Neural cell (in vitro differentiated cells): ENCODE results near the gene RPE65. TPM values are rescaled to one million over a fixed set of nuclear protein-coding genes. Genes with fewer than 3 reads are reported as not detected.

Experiments used
- H2AFZ ChIP-seq: fragments of 200-600, 300-800 bp; sonication (generic), shearing (Covaris generic); 2 replicates; pipeline ENCODE4 v1.6.0; 2014; ENCODE audit warnings: low read depth, mild to moderate bottlenecking, antibody characterized with exemption, low read length, moderate library complexity
- H3F3A ChIP-seq: fragments of 200-600 bp; shearing (Covaris generic); 2 replicates; pipeline ENCODE4 v1.6.1; 2016; ENCODE audit warnings: mild to moderate bottlenecking, moderate library complexity, mixed read lengths, antibody characterized with exemption, low read length; ENCODE audit not compliant: insufficient read depth, poor library complexity, severe bottlenecking
- H3K27ac ChIP-seq: fragments of 200-600, 300-800 bp; sonication (generic), shearing (Covaris generic); 2 replicates; pipeline ENCODE4 v1.5.1; 2014; ENCODE audit warnings: mild to moderate bottlenecking, low read length, moderate library complexity
- H3K27me3 ChIP-seq: fragments of 300-800, 200-600 bp; sonication (generic), shearing (Covaris generic); 2 replicates; pipeline ENCODE4 v1.6.0; 2014; ENCODE audit warnings: mild to moderate bottlenecking, low read depth, low read length, moderate library complexity; ENCODE audit not compliant: insufficient read depth
- H3K36me3 ChIP-seq: fragments of 300-800, 200-600 bp; sonication (generic), shearing (Covaris generic); 2 replicates; pipeline ENCODE4 v1.5.1; 2014; ENCODE audit warnings: mild to moderate bottlenecking, antibody characterized with exemption, low read length, moderate library complexity; ENCODE audit not compliant: insufficient read depth
- H3K4me2 ChIP-seq: fragments of 300-800, 200-600 bp; sonication (generic), shearing (Covaris generic); 2 replicates; pipeline ENCODE4 v1.6.0; 2014; ENCODE audit warnings: mild to moderate bottlenecking, low read length
- H3K4me3 ChIP-seq: fragments of 300-800, 200-600 bp; sonication (generic), shearing (Covaris generic); 2 replicates; pipeline ENCODE4 v1.5.1; 2014; ENCODE audit warnings: mild to moderate bottlenecking, low read length, moderate library complexity
- H3K79me2 ChIP-seq: fragments of 200-600 bp; shearing (Covaris generic); replicated peaks from 2 replicates; pipeline ENCODE4 v1.6.0; 2014; ENCODE audit warnings: mild to moderate bottlenecking, low read length, moderate library complexity; ENCODE audit not compliant: insufficient read depth
- H3K9ac ChIP-seq: fragments of 300-800, 200-600 bp; sonication (generic), shearing (Covaris generic); 2 replicates; pipeline ENCODE4 v1.6.1; 2016; ENCODE audit warnings: mild to moderate bottlenecking, low read length, mixed read lengths
- H3K9me2 ChIP-seq: fragments of 200-600 bp; shearing (Covaris generic); 2 replicates; pipeline ENCODE4 v1.6.1; 2016; ENCODE audit warnings: mild to moderate bottlenecking, low read length, mixed read lengths; ENCODE audit not compliant: insufficient read depth
- H3K9me3 ChIP-seq: fragments of 200-600, 300-800 bp; sonication (generic), shearing (Covaris generic); 2 replicates; pipeline ENCODE4 v1.6.1; 2016; ENCODE audit warnings: mild to moderate bottlenecking, mixed run types, low read length, moderate library complexity, mixed read lengths
- H4K20me1 ChIP-seq: fragments of 200-600 bp; shearing (Covaris generic); 2 replicates; pipeline ENCODE4 v1.6.1; 2016; ENCODE audit warnings: mild to moderate bottlenecking, mixed run types; ENCODE audit not compliant: insufficient read depth
- CTCF ChIP-seq: fragments of 450-650 bp; IDR thresholded peaks from 2 replicates; pipeline ENCODE4 v1.5.1; 2014; ENCODE audit warnings: antibody characterized with exemption, mild to moderate bottlenecking, moderate library complexity; ENCODE audit not compliant: poor library complexity, severe bottlenecking
- EP300 ChIP-seq: fragments of 450-650 bp; conservative IDR thresholded peaks from 2 replicates; pipeline ENCODE4 v1.6.1; 2014; ENCODE audit warnings: antibody characterized with exemption, mild to moderate bottlenecking, moderate library complexity; ENCODE audit not compliant: poor library complexity, severe bottlenecking
- EZH2 ChIP-seq: fragments of 200-600, 300-800 bp; shearing (Covaris generic), sonication (generic); IDR thresholded peaks from 2 replicates; pipeline ENCODE4 v1.6.1; 2014; ENCODE audit warnings: antibody characterized with exemption, low read length, borderline replicate concordance, mild to moderate bottlenecking; ENCODE audit not compliant: insufficient read depth, poor library complexity, severe bottlenecking
- MXI1 ChIP-seq: fragments of 450-650 bp; conservative IDR thresholded peaks from 2 replicates; pipeline ENCODE4 v1.6.1; 2014; ENCODE audit warnings: antibody characterized with exemption, mild to moderate bottlenecking; ENCODE audit not compliant: poor library complexity, severe bottlenecking
- POLR2AphosphoS5 ChIP-seq: IDR thresholded peaks from 2 replicates; pipeline ENCODE4 v1.6.1; 2012
- RAD21 ChIP-seq: fragments of 450-650 bp; conservative IDR thresholded peaks from 2 replicates; pipeline ENCODE4 v1.6.1; 2014; ENCODE audit warnings: antibody characterized with exemption, mild to moderate bottlenecking, moderate library complexity
- REST ChIP-seq: IDR thresholded peaks from 2 replicates; pipeline ENCODE4 v1.6.1; 2012; ENCODE audit warnings: borderline replicate concordance
- SMC3 ChIP-seq: fragments of 450-650 bp; conservative IDR thresholded peaks from 2 replicates; pipeline ENCODE4 v1.6.1; 2014; ENCODE audit warnings: antibody characterized with exemption, mild to moderate bottlenecking, moderate library complexity; ENCODE audit not compliant: poor library complexity
- TAF1 ChIP-seq: IDR thresholded peaks from 2 replicates; pipeline ENCODE4 v1.6.1; 2012; ENCODE audit warnings: low read depth
- polyA plus RNA-seq: library from polyadenylated mRNA; depleted of rRNA; stranded (reverse); fragments of >200 nt; gene quantifications from 2 replicates; pipeline ENCODE4 v1.2.3, GENCODE V29; 2014

RPE65 gene
- polyA plus RNA-seq, 1 donor from 2014 or later = not detected

- H3K9me2 ChIP-seq = no peaks in the 10 kb centered on the region
- no peaks in the 10 kb centered on the region for H3K36me3 ChIP-seq
- H4K20me1 ChIP-seq = no peaks in the 10 kb centered on the region
- no peak overlapping the region for H3K9ac ChIP-seq
- H3K4me2 ChIP-seq = no peak overlapping the region
- H3F3A ChIP-seq = no peaks in the 10 kb centered on the region
- no peaks in the 10 kb centered on the region for H3K79me2 ChIP-seq
- H3K27me3 ChIP-seq = no peaks in the 10 kb centered on the region
- H3K9me3 ChIP-seq = no peaks in the 10 kb centered on the region
- no peak overlapping the region for H3K4me3 ChIP-seq
- H3K27ac ChIP-seq = no peak overlapping the region
- H2AFZ ChIP-seq = no peak overlapping the region
- no peak for TF ChIP-seq EP300
- TF ChIP-seq RAD21 = no peak
- TF ChIP-seq REST = no peak
- TF ChIP-seq CTCF = no peak
- no peak for TF ChIP-seq TAF1
- TF ChIP-seq SMC3 = no peak
These were observed 7.7 kb downstream of the RPE65 start for GRCh38 chr1:68442006-68442405.

- H2AFZ ChIP-seq = no peak overlapping the region
- no peaks in the 10 kb centered on the region for H4K20me1 ChIP-seq
- H3K27me3 ChIP-seq = no peaks in the 10 kb centered on the region
- no peaks in the 10 kb centered on the region for H3K79me2 ChIP-seq
- no peak overlapping the region for H3K9ac ChIP-seq
- TF ChIP-seq POLR2AphosphoS5 (no peak), TAF1 (no peak), EP300 (no peak), REST (no peak), MXI1 (no peak), RAD21 (no peak), CTCF (no peak), EZH2 (no peak), SMC3 (no peak)
- H3F3A ChIP-seq = no peaks in the 10 kb centered on the region
- no peaks in the 10 kb centered on the region for H3K36me3 ChIP-seq
- no peak overlapping the region for H3K4me3 ChIP-seq
- no peaks in the 10 kb centered on the region for H3K9me2 ChIP-seq
- no peak overlapping the region for H3K27ac ChIP-seq
- H3K9me3 ChIP-seq = no peaks in the 10 kb centered on the region
- no peak overlapping the region for H3K4me2 ChIP-seq
These were observed 11.4 kb downstream of the RPE65 start for GRCh38 chr1:68438310-68438709.
